ENCODE measurements around the gene FAM53A.

DNA sequence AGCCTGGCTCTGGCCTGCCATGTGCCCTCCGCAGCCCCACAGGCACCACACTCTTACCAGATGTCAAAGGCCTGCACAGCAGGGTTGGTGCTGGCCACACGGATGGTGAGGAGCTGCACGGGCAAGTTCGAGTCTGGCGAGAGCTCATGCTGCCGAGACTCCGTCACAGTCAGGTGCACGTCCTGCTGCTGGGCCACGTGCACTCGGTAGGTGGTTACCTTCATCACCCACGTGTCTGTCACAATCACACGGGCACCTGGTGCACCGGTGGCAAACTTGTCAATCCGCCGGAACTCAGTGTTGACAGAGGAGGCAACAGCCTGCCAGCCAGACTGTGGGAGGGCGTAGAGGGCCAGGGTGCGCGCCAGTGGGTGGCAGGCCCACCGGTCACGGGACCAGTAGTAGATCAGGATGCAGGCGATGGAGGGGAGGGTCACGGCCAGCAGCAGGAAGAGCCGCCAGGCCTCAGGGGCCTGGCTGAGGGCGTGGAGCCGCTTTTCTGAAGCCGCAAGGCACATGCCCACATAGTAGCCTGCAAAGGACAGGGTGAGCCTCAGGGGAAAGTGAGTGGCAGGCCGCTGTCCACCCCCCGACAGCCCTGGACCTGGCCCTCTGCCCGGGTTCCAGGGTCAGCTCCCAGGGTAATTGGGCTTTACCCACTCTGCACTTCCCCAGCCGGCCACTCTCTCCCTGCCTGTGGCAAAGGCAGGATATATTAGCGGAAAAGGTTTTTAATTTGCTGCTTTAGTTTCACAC, 34.2 kb upstream of the FAM53A start:
- TF ChIP-seq, protein P1, sequence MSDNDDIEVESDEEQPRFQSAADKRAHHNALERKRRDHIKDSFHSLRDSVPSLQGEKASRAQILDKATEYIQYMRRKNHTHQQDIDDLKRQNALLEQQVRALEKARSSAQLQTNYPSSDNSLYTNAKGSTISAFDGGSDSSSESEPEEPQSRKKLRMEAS (IDR thresholded peaks at IDR 0.05) = peak; percentile 76
- TF ChIP-seq SP1 (IDR thresholded peaks at IDR 0.05) (no peak), RXRA (IDR thresholded peaks at IDR 0.05) (peak; percentile 44 to 55)
- TF ChIP-seq, protein P2, sequence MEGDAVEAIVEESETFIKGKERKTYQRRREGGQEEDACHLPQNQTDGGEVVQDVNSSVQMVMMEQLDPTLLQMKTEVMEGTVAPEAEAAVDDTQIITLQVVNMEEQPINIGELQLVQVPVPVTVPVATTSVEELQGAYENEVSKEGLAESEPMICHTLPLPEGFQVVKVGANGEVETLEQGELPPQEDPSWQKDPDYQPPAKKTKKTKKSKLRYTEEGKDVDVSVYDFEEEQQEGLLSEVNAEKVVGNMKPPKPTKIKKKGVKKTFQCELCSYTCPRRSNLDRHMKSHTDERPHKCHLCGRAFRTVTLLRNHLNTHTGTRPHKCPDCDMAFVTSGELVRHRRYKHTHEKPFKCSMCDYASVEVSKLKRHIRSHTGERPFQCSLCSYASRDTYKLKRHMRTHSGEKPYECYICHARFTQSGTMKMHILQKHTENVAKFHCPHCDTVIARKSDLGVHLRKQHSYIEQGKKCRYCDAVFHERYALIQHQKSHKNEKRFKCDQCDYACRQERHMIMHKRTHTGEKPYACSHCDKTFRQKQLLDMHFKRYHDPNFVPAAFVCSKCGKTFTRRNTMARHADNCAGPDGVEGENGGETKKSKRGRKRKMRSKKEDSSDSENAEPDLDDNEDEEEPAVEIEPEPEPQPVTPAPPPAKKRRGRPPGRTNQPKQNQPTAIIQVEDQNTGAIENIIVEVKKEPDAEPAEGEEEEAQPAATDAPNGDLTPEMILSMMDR (IDR thresholded peaks at IDR 0.05; ENCODE audit: low read depth, low read length, missing input control) = no peak
